A549 (cell line): ENCODE data around the gene CAMK1. TPM values are rescaled to one million over a fixed set of nuclear protein-coding genes. Genes with fewer than 3 reads are reported as not detected.

Source experiments
- ATAC-seq, 2 experiments: fragments of 200-7000 bp in 1 of 2; fragments of >200 bp in 1 of 2; cut with Nextera tagmentation in 1 of 2; cut with Tn5 transposase in 1 of 2; 3 replicates each; pipeline versions ENCODE4 v1.8.0 to v1.9.1; 2018 to 2020; ENCODE audit warnings: mild to moderate bottlenecking in 1 of 2, moderate library complexity in 1 of 2
- CTCF ChIA-PET: fragments of 300-600 bp; sonication (Branson Sonifier 250); formaldehyde crosslinking; extraction: SDS; loops from one replicate; lab custom pipeline; 2021; ENCODE audit warnings: antibody characterized with exemption, inconsistent platforms; lab: Yijun Ruan, JAX
- POLR2A ChIA-PET: fragments of 350-600 bp; formaldehyde crosslinking; extraction: SDS; loops from one replicate; lab custom pipeline; 2021; ENCODE audit warnings: antibody characterized with exemption, inconsistent platforms; lab: Yijun Ruan, JAX
- DNase-seq, 2 experiments: peaks; one replicate each; pipeline versions ENCODE4 v3.0.0 to v3.0.0-alpha.2; 2011 to 2016; ENCODE audit warnings: low read depth in 1 of 2, low spot score in 1 of 2
- FAIRE-seq: peaks from 2 replicates; lab custom pipeline; 2011; peaks lifted over from hg19 to GRCh38; lab: Jason Lieb, UNC
- H3K27ac ChIP-seq, 2 experiments: fragments of >200 bp; sonication (Bioruptor Twin); formaldehyde crosslinking; 3 replicates each; pipeline ENCODE4 v1.5.1; 2016 to 2017
- H3K4me1 ChIP-seq: fragments of >200 bp; sonication (Bioruptor Twin); formaldehyde crosslinking; 3 replicates; pipeline ENCODE4 v1.6.1; 2016
- H3K4me2 ChIP-seq: fragments of >200 bp; sonication (Bioruptor Twin); formaldehyde crosslinking; 3 replicates; pipeline ENCODE4 v1.6.1; 2016
- H3K4me3 ChIP-seq: fragments of >200 bp; sonication (Bioruptor Twin); formaldehyde crosslinking; 3 replicates; pipeline ENCODE4 v1.5.1; 2016
- H3K9me3 ChIP-seq: fragments of >200 bp; sonication (Bioruptor Twin); formaldehyde crosslinking; 3 replicates; pipeline ENCODE4 v1.6.1; 2016
- BCL3 ChIP-seq: fragments of >200 bp; sonication (Bioruptor Twin); formaldehyde crosslinking; IDR thresholded peaks from 3 replicates; pipeline ENCODE4 v1.6.1; 2016
- CBX2 ChIP-seq: fragments of 200-600 bp; sonication (generic); IDR thresholded peaks from 2 replicates; pipeline ENCODE4 v1.6.1; 2016; ENCODE audit warnings: low read depth, mild to moderate bottlenecking, borderline replicate concordance
- E2F6 ChIP-seq: IDR thresholded peaks from 2 replicates; pipeline ENCODE4 v1.6.1; 2012; ENCODE audit warnings: low read depth, borderline replicate concordance
- EHF ChIP-seq: fragments of 250-450 bp; sonication (Bioruptor Pico); IDR thresholded peaks from 2 replicates; pipeline ENCODE4 v1.5.0; 2020; ENCODE audit warnings: mild to moderate bottlenecking
- EP300 ChIP-seq, 2 experiments: fragments of >200 bp; sonication (Bioruptor Twin); formaldehyde crosslinking; IDR thresholded peaks; 2 replicates in 1 of 2; 3 replicates in 1 of 2; pipeline ENCODE4 v1.6.1; 2016 to 2017
- FOSL2 ChIP-seq, 2 experiments: fragments of 450-650 bp in 1 of 2; fragments of >200 bp in 1 of 2; sonication (Bioruptor Twin) in 1 of 2; formaldehyde crosslinking; IDR thresholded peaks; 2 replicates each; pipeline versions ENCODE4 v1.5.0 to v1.6.1; 2016 to 2020; ENCODE audit warnings: mild to moderate bottlenecking in 1 of 2, moderate library complexity in 1 of 2
- FOXS1 ChIP-seq: fragments of 250-450 bp; sonication (Bioruptor Pico); IDR thresholded peaks from 2 replicates; pipeline ENCODE4 v1.5.0; 2020; ENCODE audit warnings: mild to moderate bottlenecking, moderate library complexity
- GATA3 ChIP-seq: IDR thresholded peaks from 2 replicates; pipeline ENCODE4 v1.6.1; 2012; ENCODE audit warnings: borderline replicate concordance
- HDAC2 ChIP-seq: fragments of 200-600 bp; sonication (generic); IDR thresholded peaks from 2 replicates; pipeline ENCODE4 v1.6.1; 2016
- HEYL ChIP-seq: fragments of 250-450 bp; sonication (Bioruptor Pico); IDR thresholded peaks from 2 replicates; pipeline ENCODE4 v1.8.0; 2021; ENCODE audit warnings: mild to moderate bottlenecking, moderate library complexity
- HOXB5 ChIP-seq: fragments of 250-450 bp; sonication (Bioruptor Pico); IDR thresholded peaks from 2 replicates; pipeline ENCODE4 v1.5.0; 2020; ENCODE audit warnings: mild to moderate bottlenecking, moderate library complexity
- JUN ChIP-seq, 2 experiments: fragments of >200 bp; sonication (Bioruptor Twin); formaldehyde crosslinking; IDR thresholded peaks; 2 replicates in 1 of 2; 3 replicates in 1 of 2; pipeline ENCODE4 v1.6.1; 2016 to 2017
- JUNB ChIP-seq: fragments of >200 bp; sonication (Bioruptor Twin); formaldehyde crosslinking; IDR thresholded peaks from 2 replicates; pipeline ENCODE4 v1.6.1; 2016
- KDM1A ChIP-seq: fragments of 200-600 bp; sonication (generic); IDR thresholded peaks from 2 replicates; pipeline ENCODE4 v1.6.1; 2016; ENCODE audit warnings: low read depth, mild to moderate bottlenecking
- MAX ChIP-seq: IDR thresholded peaks from 2 replicates; pipeline ENCODE4 v1.6.1; 2012
- MYC ChIP-seq: IDR thresholded peaks from 2 replicates; pipeline ENCODE4 v1.6.1; 2012; ENCODE audit warnings: mild to moderate bottlenecking, inconsistent platforms, low read length, improper control_type of control experiment, borderline replicate concordance
- PHF8 ChIP-seq: fragments of 200-600 bp; sonication (generic); IDR thresholded peaks from 2 replicates; pipeline ENCODE4 v1.6.1; 2016; ENCODE audit warnings: low read depth, mild to moderate bottlenecking, antibody characterized with exemption, moderate library complexity, borderline replicate concordance
- POLR2A ChIP-seq: IDR thresholded peaks from 2 replicates; pipeline ENCODE4 v1.6.1; 2012; ENCODE audit warnings: mild to moderate bottlenecking, low read length
- POLR2AphosphoS2 ChIP-seq: conservative IDR thresholded peaks from 2 replicates; pipeline ENCODE4 v1.6.1; 2012; ENCODE audit warnings: low read length, improper control_type of control experiment, inconsistent platforms
- RCOR1 ChIP-seq: fragments of 150-350 bp; IDR thresholded peaks from 2 replicates; pipeline ENCODE4 v1.6.1; 2014; ENCODE audit warnings: antibody characterized with exemption, low read length, low read depth
- RFX5 ChIP-seq: fragments of 450-650 bp; IDR thresholded peaks from 2 replicates; pipeline ENCODE4 v1.7.1; 2014; ENCODE audit warnings: antibody characterized with exemption, mild to moderate bottlenecking, moderate library complexity
- RNF2 ChIP-seq: fragments of 200-600 bp; sonication (generic); IDR thresholded peaks from 2 replicates; pipeline ENCODE4 v1.6.1; 2016; ENCODE audit warnings: low read depth, mild to moderate bottlenecking, antibody characterized with exemption, moderate library complexity, borderline replicate concordance
- TP53 ChIP-seq: fragments of 250-450 bp; sonication (Bioruptor Pico); IDR thresholded peaks from 2 replicates; pipeline ENCODE4 v1.5.0; 2021; ENCODE audit warnings: mild to moderate bottlenecking, moderate library complexity
- USF2 ChIP-seq: fragments of 450-650 bp; IDR thresholded peaks from 2 replicates; pipeline ENCODE4 v1.6.1; 2014; ENCODE audit warnings: antibody characterized with exemption
- ZC3H11A ChIP-seq: fragments of 450-650 bp; IDR thresholded peaks from 2 replicates; pipeline ENCODE4 v1.6.1; 2014; ENCODE audit warnings: antibody characterized with exemption, mild to moderate bottlenecking
- ZFP36 ChIP-seq: fragments of 450-650 bp; IDR thresholded peaks from 2 replicates; pipeline ENCODE4 v1.6.1; 2014; ENCODE audit warnings: borderline replicate concordance; ENCODE audit not compliant: partially characterized antibody
- ZSCAN20 ChIP-seq: fragments of 250-450 bp; sonication (Bioruptor Pico); IDR thresholded peaks from 2 replicates; pipeline ENCODE4 v1.8.0; 2022; ENCODE audit warnings: mild to moderate bottlenecking, moderate library complexity
- WGBS: methylation state at CpG from one replicate; pipeline ENCODE4 v1.1.6; 2017; ENCODE audit errors: missing lambda C conversion rate; 5-methylcytosine and 5-hydroxymethylcytosine counted together
- polyA minus RNA-seq: library from RNA; depleted of rRNA, polyadenylated mRNA; stranded (reverse); fragments of >200 nt; gene quantifications from 2 replicates; pipeline ENCODE4 v1.2.3, GENCODE V29; 2011; rRNA and poly(A)+ RNA removed
- polyA plus RNA-seq, 4 experiments: library from polyadenylated mRNA; depleted of rRNA in 3 of 4; stranded (reverse); fragments of >200 nt; fragmentation: RNase III in 1 of 4; extraction: RNeasy Plus Mini Kit Qiagen cat#74134 plus additional on column Dnase treatment in 1 of 4; gene quantifications; 2 replicates in 3 of 4; 3 replicates in 1 of 4; pipeline ENCODE4 v1.2.3, GENCODE V29; 2011 to 2017

Gene CAMK1
- polyA plus RNA-seq (2011; rRNA removed) (13.5 and 16.0 TPM in 2 replicates), polyA plus RNA-seq (2017; fragmentation: RNase III; extraction: RNeasy Plus Mini Kit Qiagen cat#74134 plus additional on column Dnase treatment) (15.6 to 16.1 TPM (median 15.9 TPM) in 3 replicates), polyA minus RNA-seq (11.0 TPM in 2 replicates)
- polyA plus RNA-seq (2012; cell fraction: cytosol; rRNA removed), result 22.5 and 26.5 TPM in 2 replicates
- 20.9 and 21.9 TPM in 2 replicates for polyA plus RNA-seq (2012; cell fraction: nucleus; rRNA removed)

GRCh38 chr3:9769426-9770275 lies at the start of gene CAMK1:
Gene CAMK1, minus strand, starts transcription at chr3:9769947. Its CDS starts 2,198 bp downstream, at chr3:9767749.
- Histone ChIP-seq H3K9me3 (no peaks in the 10 kb centered on the region), H3K27ac (peak within 1 kb of the TSS; percentile 92 to 95), H3K4me2 (peak within 1 kb of the TSS; percentile 98), H3K4me3 (peak within 1 kb of the TSS; percentile 74), H3K4me1 (peaks cover 27% of the 10 kb centered on the region)
- TF ChIP-seq HDAC2 (no peak), ZSCAN20 (CRISPR knock-in tag) (no peak), TP53 (CRISPR knock-in tag) (no peak), RNF2 (no peak), JUNB (no peak), BCL3 (0 out of 3 replicates have a peak, but pooled peaks have one; percentile 36), RFX5 (no peak), HEYL (CRISPR knock-in tag) (no peak), KDM1A (no peak), FOXS1 (CRISPR knock-in tag) (no peak), MYC (no peak), ZFP36 (no peak), JUN (IDR thresholded peaks at IDR 0.05) (no peak; a peak in 1 of 5 replicates), E2F6 (peak; percentile 43; the same call in 1 of the 2 replicates), FOSL2 (IDR thresholded peaks at IDR 0.05) (no peak), FOSL2 (CRISPR knock-in tag; IDR thresholded peaks at IDR 0.05) (no peak), POLR2AphosphoS2 (no peak), PHF8 (peak; percentile 53; the same call in 1 of the 2 replicates), POLR2A (peak; percentile 69), GATA3 (no peak), USF2 (no peak), ZC3H11A (no peak), EHF (CRISPR knock-in tag) (no peak), RCOR1 (no peak), MAX (peak; percentile 32; the same call in 1 of the 2 replicates), EP300 (IDR thresholded peaks at IDR 0.05) (no peak), CBX2 (no peak), HOXB5 (CRISPR knock-in tag) (no peak)
- ChIA-PET POLR2A (interaction anchor here (0.9 to 1.3 kb wide), 2 partner anchors 20 to 23 kb away, joined by 3 to 10 read pairs; partner anchors contain the start of genes ARPC4, OGG1 and TADA3), CTCF (interaction anchor here (0.6 to 2.7 kb wide), 6 partner anchors 20 to 211 kb away, joined by 3 to 20 read pairs (median 4); partner anchors contain the start of gene OGG1)
- WGBS, result 29% methylated on average over 15 of the region's 49 CpGs
- FAIRE-seq, result no peak
- peak; percentile 91 to 93 for ATAC-seq
- DNase-seq, result peak; percentile 44 to 79
